Renal cortex interstitium (tissue), 11 donors: ENCODE measurements around the gene ATP2A3. TPM values are rescaled to one million over a fixed set of nuclear protein-coding genes. Genes with fewer than 3 reads are reported as not detected.

Experiments
- DNase-seq, 11 donors: peaks; one replicate each; pipeline ENCODE4 v3.0.0-alpha.2; 2013; ENCODE audit warnings: low read depth in 9 of 11, low spot score in 4 of 11; ENCODE audit errors: extremely low read depth in 1 of 11
- polyA plus RNA-seq, 3 donors: library from polyadenylated mRNA; unstranded; fragments of 120-200 nt; gene quantifications; one replicate each; pipeline ENCODE4 v1.2.1, GENCODE V29; 2013; ENCODE audit not compliant: insufficient read length in 3 of 3

ATP2A3 gene
- polyA plus RNA-seq, 3 donors = 4.6 to 5.2 (median 4.8) TPM

GRCh38 chr17:3889325-3890012 is 74.8 kb downstream of the ATP2A3 start:
- no peak for DNase-seq

- DNase-seq = peak in 10 of 11 donors; percentile 54 to 83 (median 79)
Observed at GRCh38 chr17:3888343-3889171, 75.7 kb downstream of the ATP2A3 start.

DNA sequence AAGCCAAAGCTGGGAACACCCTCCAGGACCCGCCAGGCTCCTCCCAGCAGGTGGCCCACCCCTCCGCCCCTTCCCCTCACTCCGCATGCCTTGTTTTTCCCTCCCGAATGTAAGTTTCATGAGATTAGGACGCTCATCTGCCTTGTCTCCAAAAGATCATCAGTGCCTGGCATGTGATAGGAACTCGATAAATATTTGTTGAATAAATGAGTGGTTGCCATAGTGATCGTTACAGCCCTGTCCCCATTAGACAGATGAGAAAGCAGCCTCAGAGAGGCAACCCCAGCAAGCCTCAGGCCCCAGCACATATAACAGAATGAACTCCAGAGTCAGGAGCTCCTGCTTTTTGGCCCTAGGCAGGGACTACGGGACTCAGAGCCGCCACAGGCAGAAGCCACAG is 76.4 kb downstream of the ATP2A3 start:
- DNase-seq = no peak

DNA sequence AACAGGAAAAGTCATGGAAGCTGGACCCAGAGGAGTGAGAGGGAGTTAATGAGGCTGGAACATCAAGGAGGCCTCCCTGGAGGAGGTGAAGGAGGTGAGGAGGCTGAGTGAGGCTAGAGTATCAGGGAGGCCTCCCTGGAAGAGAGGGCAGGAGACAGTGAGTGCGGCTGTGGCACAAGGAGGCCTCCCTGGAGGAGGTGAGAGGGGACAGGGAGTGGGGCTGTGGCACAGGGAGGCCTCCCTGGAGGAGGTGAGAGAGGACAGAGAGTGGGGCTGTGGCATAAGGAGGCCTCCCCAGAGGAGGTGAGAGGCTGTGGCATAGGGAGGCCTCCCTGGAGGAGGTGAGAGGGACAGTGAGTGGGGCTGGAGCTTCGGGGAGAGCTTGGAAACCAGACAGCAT is 76.8 kb downstream of the ATP2A3 start:
- DNase-seq = no peak

- DNase-seq = no peak
Observed at GRCh38 chr17:3886776-3887175, 77.5 kb downstream of the ATP2A3 start.

DNA sequence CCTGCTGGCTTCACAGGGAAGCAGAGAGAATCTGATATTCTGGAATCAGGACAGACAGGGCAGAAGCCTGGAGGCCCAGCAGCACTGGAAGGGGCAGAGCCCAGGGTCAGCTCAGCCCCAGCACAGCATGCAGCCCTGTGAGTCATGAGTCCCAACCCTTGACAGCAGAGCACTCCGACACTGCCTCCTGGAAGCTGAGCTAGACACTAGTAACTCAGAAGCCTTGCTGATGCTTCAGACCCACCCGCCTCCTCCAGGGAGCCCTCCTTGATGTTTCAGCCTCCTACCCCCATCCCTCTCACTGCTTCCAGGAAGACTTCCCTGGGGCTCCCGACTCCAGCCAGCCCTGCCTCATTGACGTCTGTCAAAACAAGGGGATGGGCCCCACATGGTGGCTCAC is 78.3 kb downstream of the ATP2A3 start:
- no peak for DNase-seq

DNA sequence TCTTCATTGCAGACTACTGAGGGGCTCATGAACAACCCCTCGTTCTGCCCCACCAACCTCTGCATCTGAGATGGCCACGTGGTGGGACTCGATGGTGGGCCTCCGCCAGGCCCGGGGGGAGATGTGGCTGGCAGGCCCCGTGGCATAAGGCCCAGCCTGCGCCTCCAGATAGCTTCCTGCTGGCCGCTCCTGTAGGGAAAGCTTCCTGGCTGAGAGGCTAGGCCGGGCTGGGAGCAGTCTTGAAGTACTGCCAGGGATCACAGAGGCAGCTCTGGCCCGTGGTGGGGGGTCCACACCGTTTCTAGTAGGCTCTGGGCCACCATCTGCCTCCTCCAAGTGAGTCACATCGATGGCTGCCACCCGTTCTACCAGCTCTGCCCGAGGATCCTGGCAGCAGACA is 79.0 kb downstream of the ATP2A3 start:
- DNase-seq = no peak

DNA sequence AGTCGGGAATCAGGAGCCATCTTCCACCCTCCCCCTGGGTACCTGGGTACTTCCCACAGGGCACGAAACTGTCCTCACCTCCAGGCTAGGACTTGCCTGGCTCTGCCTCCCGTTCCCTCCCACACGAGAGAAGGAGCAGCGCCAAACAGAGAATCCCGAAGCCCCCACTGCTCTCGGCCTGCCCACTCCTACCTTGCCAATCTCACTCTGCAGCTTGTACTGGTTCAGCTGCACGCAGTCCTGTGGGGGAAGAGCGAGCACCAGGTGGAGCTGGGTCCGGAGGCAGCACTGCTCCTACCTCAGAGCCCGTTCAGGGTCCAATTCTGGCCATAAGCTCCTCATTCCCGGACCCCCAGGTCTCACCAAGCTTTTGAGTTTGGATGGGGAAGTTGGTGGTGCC is 80.0 kb downstream of the ATP2A3 start:
- no peak for DNase-seq

- no peak for DNase-seq
Observed at GRCh38 chr17:3882276-3882675, 82.0 kb downstream of the ATP2A3 start.

DNA sequence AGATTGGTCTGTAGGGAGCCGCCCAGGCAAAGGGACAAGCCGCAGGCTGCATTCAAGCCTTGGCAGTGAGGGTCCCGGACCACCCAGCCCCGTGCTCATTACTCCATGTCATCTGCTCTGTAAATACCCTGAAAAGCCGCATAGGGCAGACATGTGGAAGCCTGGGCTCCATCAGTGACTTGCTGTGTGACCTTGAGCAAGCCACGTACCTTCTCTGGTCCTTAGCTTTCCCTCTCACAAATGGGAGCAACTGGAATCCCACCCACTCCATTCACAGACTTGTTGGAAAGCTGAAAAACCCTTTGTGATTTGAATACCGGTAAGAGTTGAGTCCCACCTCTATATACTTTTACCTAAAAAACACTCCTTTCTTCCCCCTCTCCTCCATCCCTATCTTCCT is 83.3 kb downstream of the ATP2A3 start:
- no peak for DNase-seq

DNA sequence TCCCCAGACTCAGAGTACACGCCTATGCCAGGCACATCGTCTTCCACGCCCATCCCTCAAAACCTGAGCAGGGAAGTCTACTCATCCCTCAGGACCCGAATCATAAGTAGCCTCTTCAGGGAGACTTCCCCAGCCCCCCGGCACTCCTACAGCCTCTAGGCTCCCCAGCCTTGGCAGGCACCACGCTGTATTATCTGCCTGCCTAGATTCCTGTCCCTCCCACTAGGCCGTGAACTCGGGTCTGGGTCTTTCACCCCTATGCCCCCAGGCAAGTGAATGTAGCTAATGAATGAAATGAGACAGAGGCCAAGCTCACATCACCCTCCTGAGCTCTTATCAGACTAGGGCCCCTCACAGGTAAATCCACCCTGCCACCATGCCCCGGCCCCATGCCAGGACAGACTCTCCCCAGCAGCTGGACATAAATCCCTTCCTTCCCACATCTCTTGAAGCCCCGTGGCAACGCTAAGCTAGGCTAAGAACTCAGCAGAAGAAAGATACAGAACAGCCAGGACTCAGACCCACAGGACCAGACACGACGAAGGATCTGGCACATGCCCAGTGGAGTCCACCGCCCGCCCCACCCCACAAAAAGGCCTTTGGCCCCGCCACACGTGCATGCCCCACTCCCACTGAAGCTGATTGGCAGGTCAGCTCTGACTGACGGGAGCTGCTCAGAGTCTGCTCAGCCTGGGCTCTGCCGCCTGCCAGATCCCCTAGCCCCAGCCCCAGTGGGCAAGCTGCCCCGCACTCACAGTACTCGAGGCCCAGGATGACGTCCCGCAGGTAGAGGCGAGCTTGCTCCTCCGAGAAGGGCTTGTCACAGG is 84.4 kb downstream of the ATP2A3 start:
- no peak for DNase-seq

GRCh38 chr17:3879186-3879585 is 85.1 kb downstream of the ATP2A3 start:
- no peak for DNase-seq

DNA sequence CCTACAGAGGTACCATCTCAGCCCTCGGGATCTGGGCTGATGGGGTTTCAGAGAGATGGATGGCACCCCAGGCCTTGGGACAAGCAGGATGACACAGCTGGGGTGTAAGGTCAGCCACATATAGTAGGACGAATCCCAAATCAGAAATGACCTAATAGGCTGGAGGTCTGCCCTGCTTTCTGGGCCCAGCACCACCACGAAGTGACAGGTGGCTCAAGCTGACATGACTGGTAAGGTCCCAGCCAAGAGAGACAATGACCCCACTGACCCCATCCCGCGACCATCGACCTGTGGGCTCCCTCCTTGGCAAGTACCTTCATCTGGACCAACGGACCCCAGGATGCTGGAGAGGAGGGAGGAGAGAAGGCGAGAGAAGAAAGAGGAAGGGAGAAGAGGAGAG is 87.0 kb downstream of the ATP2A3 start:
- DNase-seq = no peak

DNA sequence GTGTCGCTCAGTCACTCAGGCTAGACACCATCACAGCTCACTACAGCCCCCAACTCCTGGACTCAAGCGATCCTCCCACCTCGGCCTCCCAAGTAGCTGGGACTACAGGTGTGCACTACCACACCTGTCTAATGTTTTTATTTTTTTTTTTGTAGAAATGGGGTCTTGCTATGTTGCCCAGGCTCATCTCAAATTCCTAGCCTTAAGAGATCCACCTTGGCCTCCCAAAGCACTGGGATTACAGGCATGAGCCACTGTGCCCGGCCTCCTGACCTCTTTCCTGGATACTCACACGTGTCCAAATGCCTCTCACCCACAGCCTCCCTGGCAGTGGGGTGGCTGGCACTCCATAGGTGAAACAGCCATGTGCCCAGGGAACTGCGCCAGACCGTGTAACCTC is 88.9 kb downstream of the ATP2A3 start:
- DNase-seq = no peak

Other genes with a start within 250 kb of the ATP2A3 start
- gene HASPIN, start 240.5 kb downstream of the ATP2A3 start, polyA plus RNA-seq = 1 to 10 TPM; 2.7 to 4.9 (median 3.8) TPM
- gene ITGAE, start 163.2 kb downstream of the ATP2A3 start, polyA plus RNA-seq = 10 to 100 TPM; 37.7 to 40.0 (median 37.8) TPM
- 100 to 1,000 TPM in 1 of 3 donors, 10 to 100 TPM in 2; 83.1 to 122 (median 83.7) TPM for gene NCBP3, start 118.2 kb downstream of the ATP2A3 start, polyA plus RNA-seq
- 1 to 10 TPM; 3.9 to 5.7 (median 4.2) TPM for gene CAMKK1, start 71.4 kb downstream of the ATP2A3 start, polyA plus RNA-seq
- 1 to 10 TPM in 2 of 3 donors, under 1 TPM in 1; 0.93 to 1.4 (median 1.1) TPM for gene P2RX1, start 48.0 kb downstream of the ATP2A3 start, polyA plus RNA-seq
- gene ZZEF1, start 178.6 kb upstream of the ATP2A3 start, polyA plus RNA-seq = 10 to 100 TPM; 21.5 to 30.4 (median 23.5) TPM
- gene CYB5D2, start 178.8 kb upstream of the ATP2A3 start, polyA plus RNA-seq = 10 to 100 TPM; 25.0 to 30.0 (median 25.5) TPM